Ishikawa (cell line): Measurements from ENCODE around the gene SKOR1.

Source experiments
- CEBPB ChIP-seq: IDR thresholded peaks from 2 replicates; pipeline ENCODE4 v1.6.1; 2012
- CREB1 ChIP-seq: IDR thresholded peaks from 2 replicates; pipeline ENCODE4 v1.6.1; 2012; ENCODE audit warnings: low read depth
- EP300 ChIP-seq: IDR thresholded peaks from 2 replicates; pipeline ENCODE4 v1.6.1; 2012; ENCODE audit warnings: borderline replicate concordance
- FOXM1 ChIP-seq: IDR thresholded peaks from 2 replicates; pipeline ENCODE4 v1.6.1; 2012; ENCODE audit warnings: low read depth, borderline replicate concordance
- RAD21 ChIP-seq: IDR thresholded peaks from 2 replicates; pipeline ENCODE4 v1.6.1; 2012; ENCODE audit warnings: low read depth
- REST ChIP-seq: IDR thresholded peaks from 2 replicates; pipeline ENCODE4 v1.6.1; 2012; ENCODE audit warnings: low read depth, mild to moderate bottlenecking
- TAF1 ChIP-seq: IDR thresholded peaks from 2 replicates; pipeline ENCODE4 v1.6.1; 2012; ENCODE audit warnings: low read depth, mild to moderate bottlenecking
- TCF12 ChIP-seq: IDR thresholded peaks from 2 replicates; pipeline ENCODE4 v1.6.1; 2012; ENCODE audit warnings: low read depth
- TEAD4 ChIP-seq: IDR thresholded peaks from 2 replicates; pipeline ENCODE4 v1.6.1; 2012
- USF1 ChIP-seq: IDR thresholded peaks from 2 replicates; pipeline ENCODE4 v1.6.1; 2012
- YY1 ChIP-seq: IDR thresholded peaks from 2 replicates; pipeline ENCODE4 v1.6.1; 2012; ENCODE audit warnings: low read depth
- ZBTB7A ChIP-seq: IDR thresholded peaks from 2 replicates; pipeline ENCODE4 v1.6.1; 2012; ENCODE audit warnings: low read depth

- TF ChIP-seq USF1 (no peak), RAD21 (no peak), CEBPB (no peak), TEAD4 (no peak), REST (no peak), CREB1 (no peak), TAF1 (no peak), ZBTB7A (no peak), YY1 (no peak), FOXM1 (no peak), EP300 (no peak), TCF12 (no peak)
These were observed 28.8 kb upstream of the SKOR1 start for GRCh38 chr15:67796196-67797127.
